SK-N-SH treated with all-trans-retinoic acid at 6 μM for 48 hours (cell line): ENCODE results near the gene NR1I3.

Experiments
- ATAC-seq: fragments of 200-7000 bp; cut with Tn5 transposase; 3 replicates; pipeline ENCODE4 v1.9.1; 2020; ENCODE audit warnings: mild to moderate bottlenecking, moderate library complexity
- ARNTL ChIP-seq: fragments of 450-650 bp; formaldehyde crosslinking; IDR thresholded peaks from 2 replicates; pipeline ENCODE4 v1.5.0; 2020; ENCODE audit warnings: low read depth, mild to moderate bottlenecking, moderate library complexity, borderline replicate concordance
- CREB5 ChIP-seq: fragments of 250-450 bp; sonication (Bioruptor Pico); IDR thresholded peaks from 2 replicates; pipeline ENCODE4 v1.5.1; 2020; ENCODE audit warnings: low read depth, mild to moderate bottlenecking, moderate library complexity
- CSDC2 ChIP-seq: fragments of 250-450 bp; sonication (Bioruptor Pico); IDR thresholded peaks from 2 replicates; pipeline ENCODE4 v1.5.0; 2020; ENCODE audit warnings: mild to moderate bottlenecking, moderate library complexity
- ESRRG ChIP-seq: fragments of 250-450 bp; sonication (Bioruptor Pico); IDR thresholded peaks from 2 replicates; pipeline ENCODE4 v1.6.1; 2021; ENCODE audit warnings: mild to moderate bottlenecking
- GLIS3 ChIP-seq: fragments of 250-450 bp; sonication (Bioruptor Pico); IDR thresholded peaks from 2 replicates; pipeline ENCODE4 v1.5.0; 2020; ENCODE audit warnings: mild to moderate bottlenecking, moderate library complexity
- ISL1 ChIP-seq: fragments of 250-450 bp; sonication (Bioruptor Pico); IDR thresholded peaks from 2 replicates; pipeline ENCODE4 v2.1.2; 2022; ENCODE audit warnings: mild to moderate bottlenecking, moderate library complexity
- OSR1 ChIP-seq: fragments of 250-450 bp; sonication (Bioruptor Pico); IDR thresholded peaks from 2 replicates; pipeline ENCODE4 v1.8.0; 2022; ENCODE audit warnings: moderate library complexity, mild to moderate bottlenecking, inconsistent platforms
- POU6F1 ChIP-seq: fragments of 250-450 bp; sonication (Bioruptor Pico); IDR thresholded peaks from 2 replicates; pipeline ENCODE4 v1.8.0; 2021; ENCODE audit warnings: low read depth, mild to moderate bottlenecking, moderate library complexity, borderline replicate concordance
- PPARA ChIP-seq: fragments of 250-450 bp; sonication (Bioruptor Pico); IDR thresholded peaks from 2 replicates; pipeline ENCODE4 v1.5.0; 2020; ENCODE audit warnings: mild to moderate bottlenecking, borderline replicate concordance
- RARB ChIP-seq: fragments of 250-450 bp; sonication (Bioruptor Pico); IDR thresholded peaks from 2 replicates; pipeline ENCODE4 v1.8.0; 2021; ENCODE audit warnings: mild to moderate bottlenecking, moderate library complexity
- SNAI2 ChIP-seq: fragments of 250-450 bp; sonication (Bioruptor Pico); IDR thresholded peaks from 2 replicates; pipeline ENCODE4 v1.5.0; 2020; ENCODE audit warnings: mild to moderate bottlenecking, moderate library complexity
- TOX ChIP-seq: fragments of 250-450 bp; sonication (Bioruptor Pico); IDR thresholded peaks from 2 replicates; pipeline ENCODE4 v1.8.0; 2021; ENCODE audit warnings: mild to moderate bottlenecking, moderate library complexity, borderline replicate concordance
- ZC3H10 ChIP-seq: fragments of 250-450 bp; sonication (Bioruptor Pico); IDR thresholded peaks from 2 replicates; pipeline ENCODE4 v1.5.1; 2021; ENCODE audit warnings: mild to moderate bottlenecking, moderate library complexity
- ZFP3 ChIP-seq: fragments of 250-450 bp; sonication (Bioruptor Pico); IDR thresholded peaks from 2 replicates; pipeline ENCODE4 v1.5.0; 2020; ENCODE audit warnings: mild to moderate bottlenecking, moderate library complexity
- ZFP30 ChIP-seq: fragments of 450-650 bp; formaldehyde crosslinking; IDR thresholded peaks from 2 replicates; pipeline ENCODE4 v1.5.0; 2022; ENCODE audit warnings: mild to moderate bottlenecking, moderate library complexity
- ZNF565 ChIP-seq: fragments of 450-650 bp; formaldehyde crosslinking; conservative IDR thresholded peaks from 2 replicates; pipeline ENCODE4 v1.5.0; 2020; ENCODE audit warnings: low read depth, mild to moderate bottlenecking, moderate library complexity
- ZNF70 ChIP-seq: fragments of 450-650 bp; formaldehyde crosslinking; IDR thresholded peaks from 2 replicates; pipeline ENCODE4 v1.5.0; 2020; ENCODE audit warnings: mild to moderate bottlenecking, moderate library complexity
- ZNF8 ChIP-seq: fragments of 450-650 bp; formaldehyde crosslinking; IDR thresholded peaks from 2 replicates; pipeline ENCODE4 v1.5.0; 2020; ENCODE audit warnings: mild to moderate bottlenecking, moderate library complexity
- TF ChIP-seq, protein P1 (sequence below): fragments of 250-450 bp; sonication (Bioruptor Pico); IDR thresholded peaks from 2 replicates; pipeline ENCODE4 v1.5.0; 2020; ENCODE audit warnings: mild to moderate bottlenecking, moderate library complexity
- TF ChIP-seq, protein P2 (sequence below): fragments of 250-450 bp; sonication (Bioruptor Pico); IDR thresholded peaks from 2 replicates; pipeline ENCODE4 v1.8.0; 2020; ENCODE audit warnings: mild to moderate bottlenecking, moderate library complexity, borderline replicate concordance
- TF ChIP-seq, protein P3 (sequence below): fragments of 250-450 bp; sonication (Bioruptor Pico); IDR thresholded peaks from 2 replicates; pipeline ENCODE4 v1.5.1; 2021; ENCODE audit warnings: mild to moderate bottlenecking, moderate library complexity

The NR1I3 gene, protein sequence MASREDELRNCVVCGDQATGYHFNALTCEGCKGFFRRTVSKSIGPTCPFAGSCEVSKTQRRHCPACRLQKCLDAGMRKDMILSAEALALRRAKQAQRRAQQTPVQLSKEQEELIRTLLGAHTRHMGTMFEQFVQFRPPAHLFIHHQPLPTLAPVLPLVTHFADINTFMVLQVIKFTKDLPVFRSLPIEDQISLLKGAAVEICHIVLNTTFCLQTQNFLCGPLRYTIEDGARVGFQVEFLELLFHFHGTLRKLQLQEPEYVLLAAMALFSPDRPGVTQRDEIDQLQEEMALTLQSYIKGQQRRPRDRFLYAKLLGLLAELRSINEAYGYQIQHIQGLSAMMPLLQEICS

GRCh38 chr1:161238039-161238473, at the start of gene NR1I3:
NR1I3 (minus strand) TSS chr1:161238203; CDS start chr1:161236565, 1,638 bp downstream.
- no peak for ATAC-seq
- no peak for TF ChIP-seq ZNF70
- no peak for TF ChIP-seq RARB
- TF ChIP-seq ISL1 (CRISPR knock-in tag), result no peak
- TF ChIP-seq TOX (CRISPR knock-in tag), result no peak
- TF ChIP-seq ZC3H10 (CRISPR knock-in tag), result no peak
- TF ChIP-seq, protein P1, sequence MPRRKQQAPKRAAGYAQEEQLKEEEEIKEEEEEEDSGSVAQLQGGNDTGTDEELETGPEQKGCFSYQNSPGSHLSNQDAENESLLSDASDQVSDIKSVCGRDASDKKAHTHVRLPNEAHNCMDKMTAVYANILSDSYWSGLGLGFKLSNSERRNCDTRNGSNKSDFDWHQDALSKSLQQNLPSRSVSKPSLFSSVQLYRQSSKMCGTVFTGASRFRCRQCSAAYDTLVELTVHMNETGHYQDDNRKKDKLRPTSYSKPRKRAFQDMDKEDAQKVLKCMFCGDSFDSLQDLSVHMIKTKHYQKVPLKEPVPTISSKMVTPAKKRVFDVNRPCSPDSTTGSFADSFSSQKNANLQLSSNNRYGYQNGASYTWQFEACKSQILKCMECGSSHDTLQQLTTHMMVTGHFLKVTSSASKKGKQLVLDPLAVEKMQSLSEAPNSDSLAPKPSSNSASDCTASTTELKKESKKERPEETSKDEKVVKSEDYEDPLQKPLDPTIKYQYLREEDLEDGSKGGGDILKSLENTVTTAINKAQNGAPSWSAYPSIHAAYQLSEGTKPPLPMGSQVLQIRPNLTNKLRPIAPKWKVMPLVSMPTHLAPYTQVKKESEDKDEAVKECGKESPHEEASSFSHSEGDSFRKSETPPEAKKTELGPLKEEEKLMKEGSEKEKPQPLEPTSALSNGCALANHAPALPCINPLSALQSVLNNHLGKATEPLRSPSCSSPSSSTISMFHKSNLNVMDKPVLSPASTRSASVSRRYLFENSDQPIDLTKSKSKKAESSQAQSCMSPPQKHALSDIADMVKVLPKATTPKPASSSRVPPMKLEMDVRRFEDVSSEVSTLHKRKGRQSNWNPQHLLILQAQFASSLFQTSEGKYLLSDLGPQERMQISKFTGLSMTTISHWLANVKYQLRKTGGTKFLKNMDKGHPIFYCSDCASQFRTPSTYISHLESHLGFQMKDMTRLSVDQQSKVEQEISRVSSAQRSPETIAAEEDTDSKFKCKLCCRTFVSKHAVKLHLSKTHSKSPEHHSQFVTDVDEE (CRISPR knock-in tag), result no peak
- TF ChIP-seq, protein P2, sequence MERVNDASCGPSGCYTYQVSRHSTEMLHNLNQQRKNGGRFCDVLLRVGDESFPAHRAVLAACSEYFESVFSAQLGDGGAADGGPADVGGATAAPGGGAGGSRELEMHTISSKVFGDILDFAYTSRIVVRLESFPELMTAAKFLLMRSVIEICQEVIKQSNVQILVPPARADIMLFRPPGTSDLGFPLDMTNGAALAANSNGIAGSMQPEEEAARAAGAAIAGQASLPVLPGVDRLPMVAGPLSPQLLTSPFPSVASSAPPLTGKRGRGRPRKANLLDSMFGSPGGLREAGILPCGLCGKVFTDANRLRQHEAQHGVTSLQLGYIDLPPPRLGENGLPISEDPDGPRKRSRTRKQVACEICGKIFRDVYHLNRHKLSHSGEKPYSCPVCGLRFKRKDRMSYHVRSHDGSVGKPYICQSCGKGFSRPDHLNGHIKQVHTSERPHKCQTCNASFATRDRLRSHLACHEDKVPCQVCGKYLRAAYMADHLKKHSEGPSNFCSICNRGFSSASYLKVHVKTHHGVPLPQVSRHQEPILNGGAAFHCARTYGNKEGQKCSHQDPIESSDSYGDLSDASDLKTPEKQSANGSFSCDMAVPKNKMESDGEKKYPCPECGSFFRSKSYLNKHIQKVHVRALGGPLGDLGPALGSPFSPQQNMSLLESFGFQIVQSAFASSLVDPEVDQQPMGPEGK (CRISPR knock-in tag), result no peak
- TF ChIP-seq ZNF565, result no peak
- no peak for TF ChIP-seq GLIS3 (CRISPR knock-in tag)
- TF ChIP-seq ZNF8 (CRISPR knock-in tag), result no peak
- TF ChIP-seq, protein P3, sequence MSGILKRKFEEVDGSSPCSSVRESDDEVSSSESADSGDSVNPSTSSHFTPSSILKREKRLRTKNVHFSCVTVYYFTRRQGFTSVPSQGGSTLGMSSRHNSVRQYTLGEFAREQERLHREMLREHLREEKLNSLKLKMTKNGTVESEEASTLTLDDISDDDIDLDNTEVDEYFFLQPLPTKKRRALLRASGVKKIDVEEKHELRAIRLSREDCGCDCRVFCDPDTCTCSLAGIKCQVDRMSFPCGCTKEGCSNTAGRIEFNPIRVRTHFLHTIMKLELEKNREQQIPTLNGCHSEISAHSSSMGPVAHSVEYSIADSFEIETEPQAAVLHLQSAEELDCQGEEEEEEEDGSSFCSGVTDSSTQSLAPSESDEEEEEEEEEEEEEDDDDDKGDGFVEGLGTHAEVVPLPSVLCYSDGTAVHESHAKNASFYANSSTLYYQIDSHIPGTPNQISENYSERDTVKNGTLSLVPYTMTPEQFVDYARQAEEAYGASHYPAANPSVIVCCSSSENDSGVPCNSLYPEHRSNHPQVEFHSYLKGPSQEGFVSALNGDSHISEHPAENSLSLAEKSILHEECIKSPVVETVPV (CRISPR knock-in tag), result no peak
- TF ChIP-seq POU6F1 (CRISPR knock-in tag), result no peak
- TF ChIP-seq ARNTL, result no peak
- TF ChIP-seq PPARA (CRISPR knock-in tag), result no peak
- no peak for TF ChIP-seq CREB5 (CRISPR knock-in tag)
- no peak for TF ChIP-seq SNAI2 (CRISPR knock-in tag)
- TF ChIP-seq ZFP3, result no peak
- TF ChIP-seq CSDC2, result no peak
- TF ChIP-seq ZFP30 (CRISPR knock-in tag), result no peak
- TF ChIP-seq, all 23 proteins: peak for 0

GRCh38 chr1:161287482-161288054, 49.6 kb upstream of the NR1I3 start:
- no peak for ATAC-seq
- TF ChIP-seq ZNF565, result no peak
- TF ChIP-seq GLIS3 (CRISPR knock-in tag), result no peak
- no peak for TF ChIP-seq POU6F1 (CRISPR knock-in tag)
- TF ChIP-seq ZFP3, result no peak
- TF ChIP-seq ZNF8 (CRISPR knock-in tag), result no peak
- TF ChIP-seq ZFP30 (CRISPR knock-in tag), result no peak
- no peak for TF ChIP-seq ESRRG (CRISPR knock-in tag)
- no peak for TF ChIP-seq RARB
- TF ChIP-seq ARNTL, result no peak
- TF ChIP-seq OSR1 (CRISPR knock-in tag), result no peak
- no peak for TF ChIP-seq CREB5 (CRISPR knock-in tag)
- TF ChIP-seq, protein P1 (CRISPR knock-in tag), result no peak
